ENCODE results near the gene FAHD1.
A peak's percentile ranks its signal among the peaks of the same experiment; 100 is the strongest.
"Not testable (repeated sequence)": the region's sequence is repeated elsewhere in the genome, so short reads cannot be mapped to it uniquely, and the experiment has no call there.

FAHD1 gene

GRCh38 chr16:1794908-1795666, 31.9 kb upstream of the FAHD1 start:
- Mint-ChIP-seq H3K4me1 (no peaks in the 10 kb centered on the region), H3K9me3 (peaks cover 13 to 22% of the 10 kb centered on the region in 2 donors), H3K27me3 (no peaks in the 10 kb centered on the region), H3K4me3 (no peak overlapping the region), H3K27ac (no peak overlapping the region)
- no peak for DNase-seq
- ATAC-seq, result no peak

GRCh38 chr16:1799263-1799662, 27.7 kb upstream of the FAHD1 start:
- not testable (repeated sequence) for ATAC-seq, H3K4me1 Mint-ChIP-seq, H3K27ac Mint-ChIP-seq, H3K27me3 Mint-ChIP-seq, H3K4me3 Mint-ChIP-seq, DNase-seq
- H3K9me3 Mint-ChIP-seq, result peaks cover 13 to 23% of the 10 kb centered on the region in 2 donors

GRCh38 chr16:1800701-1801100, 26.3 kb upstream of the FAHD1 start:
- no peak for ATAC-seq
- H3K4me3 Mint-ChIP-seq, result no peak overlapping the region
- no peaks in the 10 kb centered on the region for H3K27me3 Mint-ChIP-seq
- no peaks in the 10 kb centered on the region for H3K4me1 Mint-ChIP-seq
- H3K9me3 Mint-ChIP-seq, result peaks cover 13 to 23% of the 10 kb centered on the region in 2 donors
- peak overlapping the region in 1 of 2 donors; percentile 27 for H3K27ac Mint-ChIP-seq
- DNase-seq, result no peak

GRCh38 chr16:1807626-1808025, 19.4 kb upstream of the FAHD1 start:
- no peak for DNase-seq
- Mint-ChIP-seq H3K4me3 (no peak overlapping the region), H3K4me1 (peaks cover under 1% of the 10 kb centered on the region), H3K27me3 (no peaks in the 10 kb centered on the region), H3K9me3 (no peaks in the 10 kb centered on the region), H3K27ac (no peak overlapping the region)
- no peak for ATAC-seq

GRCh38 chr16:1808691-1809090, 18.3 kb upstream of the FAHD1 start:
- Mint-ChIP-seq H3K4me1 (peaks cover 8% of the 10 kb centered on the region), H3K4me3 (no peak overlapping the region), H3K9me3 (no peaks in the 10 kb centered on the region), H3K27me3 (no peaks in the 10 kb centered on the region), H3K27ac (no peak overlapping the region)
- ATAC-seq (no peak), DNase-seq (no peak)

GRCh38 chr16:1809281-1809801, 17.7 kb upstream of the FAHD1 start:
- H3K4me1 Mint-ChIP-seq, result peaks cover 8% of the 10 kb centered on the region
- no peak overlapping the region for H3K27ac Mint-ChIP-seq
- ATAC-seq, result no peak
- H3K4me3 Mint-ChIP-seq, result no peak overlapping the region
- DNase-seq, result no peak
- no peaks in the 10 kb centered on the region for H3K9me3 Mint-ChIP-seq
- no peaks in the 10 kb centered on the region for H3K27me3 Mint-ChIP-seq

- Mint-ChIP-seq H3K27ac (peak overlapping the region; percentile 13 to 49), H3K4me1 (peaks cover 8% of the 10 kb centered on the region), H3K9me3 (no peaks in the 10 kb centered on the region), H3K27me3 (no peaks in the 10 kb centered on the region), H3K4me3 (no peak overlapping the region)
- ATAC-seq (no peak), DNase-seq (no peak)
Measured at GRCh38 chr16:1810106-1810505, 16.9 kb upstream of the FAHD1 start.

- ATAC-seq (no peak), DNase-seq (no peak)
- Mint-ChIP-seq H3K9me3 (no peaks in the 10 kb centered on the region), H3K4me1 (peaks cover 8% of the 10 kb centered on the region), H3K4me3 (no peak overlapping the region), H3K27me3 (no peaks in the 10 kb centered on the region), H3K27ac (no peak overlapping the region)
Measured at GRCh38 chr16:1810536-1810935, 16.5 kb upstream of the FAHD1 start.

GRCh38 chr16:1812732-1813163, 14.3 kb upstream of the FAHD1 start:
- Mint-ChIP-seq H3K9me3 (no peaks in the 10 kb centered on the region), H3K27ac (no peak overlapping the region), H3K4me1 (peaks cover 8% of the 10 kb centered on the region), H3K4me3 (no peak overlapping the region), H3K27me3 (no peaks in the 10 kb centered on the region)
- DNase-seq (peak; percentile 38 to 53), ATAC-seq (peak; percentile 88)

- ATAC-seq (no peak), DNase-seq (no peak)
- peaks cover 8% of the 10 kb centered on the region for H3K4me1 Mint-ChIP-seq
- no peaks in the 10 kb centered on the region for H3K27me3 Mint-ChIP-seq
- H3K9me3 Mint-ChIP-seq, result no peaks in the 10 kb centered on the region
- H3K4me3 Mint-ChIP-seq, result no peak overlapping the region
- H3K27ac Mint-ChIP-seq, result peak overlapping the region in 1 of 2 donors; percentile 63
Measured at GRCh38 chr16:1815461-1815860, 11.5 kb upstream of the FAHD1 start.

GRCh38 chr16:1816396-1817275, 10.4 kb upstream of the FAHD1 start:
- no peak overlapping the region for H3K4me3 Mint-ChIP-seq
- DNase-seq (no peak), ATAC-seq (no peak)
- no peaks in the 10 kb centered on the region for H3K27me3 Mint-ChIP-seq
- H3K4me1 Mint-ChIP-seq, result peaks cover 8% of the 10 kb centered on the region
- H3K27ac Mint-ChIP-seq, result no peak overlapping the region
- no peaks in the 10 kb centered on the region for H3K9me3 Mint-ChIP-seq

GRCh38 chr16:1817276-1817589, 9.8 kb upstream of the FAHD1 start:
- Mint-ChIP-seq H3K4me3 (no peak overlapping the region), H3K4me1 (peaks cover 8% of the 10 kb centered on the region), H3K27ac (no peak overlapping the region), H3K27me3 (no peaks in the 10 kb centered on the region), H3K9me3 (no peaks in the 10 kb centered on the region)
- ATAC-seq, result no peak
- no peak for DNase-seq

- DNase-seq, result no peak
- no peaks in the 10 kb centered on the region for H3K9me3 Mint-ChIP-seq
- H3K4me1 Mint-ChIP-seq, result peaks cover 7% of the 10 kb centered on the region
- H3K27me3 Mint-ChIP-seq, result no peaks in the 10 kb centered on the region
- no peak overlapping the region for H3K27ac Mint-ChIP-seq
- ATAC-seq, result no peak
- H3K4me3 Mint-ChIP-seq, result no peak overlapping the region
Measured at GRCh38 chr16:1817716-1818115, 9.3 kb upstream of the FAHD1 start.

GRCh38 chr16:1818204-1818872, 8.7 kb upstream of the FAHD1 start:
- H3K27me3 Mint-ChIP-seq, result no peaks in the 10 kb centered on the region
- H3K4me1 Mint-ChIP-seq, result peaks cover 1% of the 10 kb centered on the region
- no peak overlapping the region for H3K27ac Mint-ChIP-seq
- H3K4me3 Mint-ChIP-seq, result no peak overlapping the region
- no peaks in the 10 kb centered on the region for H3K9me3 Mint-ChIP-seq
- DNase-seq, result no peak
- ATAC-seq, result peak; percentile 31

GRCh38 chr16:1818873-1819525, 8.0 kb upstream of the FAHD1 start:
- Mint-ChIP-seq H3K27me3 (no peaks in the 10 kb centered on the region), H3K4me3 (no peak overlapping the region), H3K4me1 (peaks cover 4% of the 10 kb centered on the region), H3K27ac (no peak overlapping the region), H3K9me3 (no peaks in the 10 kb centered on the region)
- DNase-seq, result no peak
- peak; percentile 4 for ATAC-seq
